ENCODE results near the gene REG3G. TPM values are rescaled to one million over a fixed set of nuclear protein-coding genes. Genes with fewer than 3 reads are reported as not detected.

The REG3G gene
- total RNA-seq, 4 donors from 2014 or later, result not detected

GRCh38 chr2:79009388-79009787 lies 16.1 kb upstream of the REG3G start:
- TF ChIP-seq, protein P1, sequence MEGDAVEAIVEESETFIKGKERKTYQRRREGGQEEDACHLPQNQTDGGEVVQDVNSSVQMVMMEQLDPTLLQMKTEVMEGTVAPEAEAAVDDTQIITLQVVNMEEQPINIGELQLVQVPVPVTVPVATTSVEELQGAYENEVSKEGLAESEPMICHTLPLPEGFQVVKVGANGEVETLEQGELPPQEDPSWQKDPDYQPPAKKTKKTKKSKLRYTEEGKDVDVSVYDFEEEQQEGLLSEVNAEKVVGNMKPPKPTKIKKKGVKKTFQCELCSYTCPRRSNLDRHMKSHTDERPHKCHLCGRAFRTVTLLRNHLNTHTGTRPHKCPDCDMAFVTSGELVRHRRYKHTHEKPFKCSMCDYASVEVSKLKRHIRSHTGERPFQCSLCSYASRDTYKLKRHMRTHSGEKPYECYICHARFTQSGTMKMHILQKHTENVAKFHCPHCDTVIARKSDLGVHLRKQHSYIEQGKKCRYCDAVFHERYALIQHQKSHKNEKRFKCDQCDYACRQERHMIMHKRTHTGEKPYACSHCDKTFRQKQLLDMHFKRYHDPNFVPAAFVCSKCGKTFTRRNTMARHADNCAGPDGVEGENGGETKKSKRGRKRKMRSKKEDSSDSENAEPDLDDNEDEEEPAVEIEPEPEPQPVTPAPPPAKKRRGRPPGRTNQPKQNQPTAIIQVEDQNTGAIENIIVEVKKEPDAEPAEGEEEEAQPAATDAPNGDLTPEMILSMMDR (IDR thresholded peaks at IDR 0.05), result no peak
- no peak for TF ChIP-seq POLR2A (IDR thresholded peaks at IDR 0.05)
- Histone ChIP-seq H3K27ac (no peak overlapping the region), H3K9me3 (no peaks in the 10 kb centered on the region), H3K4me3 (no peak overlapping the region), H3K4me1 (no peaks in the 10 kb centered on the region), H3K27me3 (no peaks in the 10 kb centered on the region), H3K36me3 (no peaks in the 10 kb centered on the region)
- intact Hi-C loops (cut with DNase I), result no loop called here
- DNase-seq, result no peak
- 75 to 80% methylated on average over 2 of the region's 2 CpGs for WGBS, 2 donors

GRCh38 chr2:79011496-79011895 lies 14.0 kb upstream of the REG3G start:
- no peak for DNase-seq
- no peaks in the 10 kb centered on the region for H3K27me3 ChIP-seq
- no peaks in the 10 kb centered on the region for H3K4me1 ChIP-seq
- 40 to 73% methylated on average over 4 of the region's 4 CpGs for WGBS, 2 donors
- no peak overlapping the region for H3K27ac ChIP-seq
- H3K4me3 ChIP-seq, result no peak overlapping the region
- intact Hi-C loops (cut with DNase I), result no loop called here
- TF ChIP-seq POLR2A (IDR thresholded peaks at IDR 0.05), result no peak
- TF ChIP-seq, protein P1 (IDR thresholded peaks at IDR 0.05), result no peak
- no peaks in the 10 kb centered on the region for H3K9me3 ChIP-seq
- no peaks in the 10 kb centered on the region for H3K36me3 ChIP-seq

GRCh38 chr2:79013629-79014028 lies 11.9 kb upstream of the REG3G start:
- no peak for TF ChIP-seq POLR2A (IDR thresholded peaks at IDR 0.05)
- TF ChIP-seq, protein P1 (IDR thresholded peaks at IDR 0.05), result no peak
- no peaks in the 10 kb centered on the region for H3K36me3 ChIP-seq
- intact Hi-C loops (cut with DNase I), result no loop called here
- no peaks in the 10 kb centered on the region for H3K27me3 ChIP-seq
- 53 to 57% methylated on average over 6 of the region's 6 CpGs for WGBS, 2 donors
- H3K27ac ChIP-seq, result no peak overlapping the region
- no peak for DNase-seq
- no peaks in the 10 kb centered on the region for H3K4me1 ChIP-seq
- H3K4me3 ChIP-seq, result no peak overlapping the region
- no peaks in the 10 kb centered on the region for H3K9me3 ChIP-seq

GRCh38 chr2:79016342-79016741 lies 9.2 kb upstream of the REG3G start:
- no peak overlapping the region for H3K4me3 ChIP-seq
- TF ChIP-seq, protein P1 (IDR thresholded peaks at IDR 0.05), result no peak
- WGBS, 2 donors, result 47 to 58% methylated on average over 4 of the region's 4 CpGs
- H3K36me3 ChIP-seq, result no peaks in the 10 kb centered on the region
- no peaks in the 10 kb centered on the region for H3K27me3 ChIP-seq
- DNase-seq, result no peak
- no peak overlapping the region for H3K27ac ChIP-seq
- intact Hi-C loops (cut with DNase I), result no loop called here
- no peaks in the 10 kb centered on the region for H3K9me3 ChIP-seq
- no peaks in the 10 kb centered on the region for H3K4me1 ChIP-seq

DNA sequence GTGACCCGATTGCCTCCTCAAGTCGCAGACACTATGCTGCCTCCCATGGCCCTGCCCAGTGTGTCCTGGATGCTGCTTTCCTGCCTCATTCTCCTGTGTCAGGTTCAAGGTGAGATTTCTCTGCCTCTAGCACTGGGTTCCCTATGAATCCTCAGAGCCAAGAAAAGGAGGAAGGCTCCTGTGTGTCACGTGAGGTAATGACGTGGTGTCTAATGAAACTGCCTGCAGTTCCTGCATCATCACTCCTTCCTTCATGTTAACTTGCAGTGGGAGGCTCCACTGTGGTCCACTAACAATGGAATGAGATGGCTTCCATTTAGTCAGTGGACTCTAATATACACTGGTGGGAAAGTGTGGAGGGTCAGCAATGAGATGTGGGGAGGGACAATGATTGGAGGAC lies 559 bp downstream of the REG3G start:
- WGBS, 2 donors, result 62 to 68% methylated on average over 4 of the region's 4 CpGs
- TF ChIP-seq POLR2A (IDR thresholded peaks at IDR 0.05), result no peak
- TF ChIP-seq, protein P1 (IDR thresholded peaks at IDR 0.05), result no peak
- Histone ChIP-seq H3K4me3 (no peak overlapping the region), H3K36me3 (no peaks in the 10 kb centered on the region), H3K4me1 (no peaks in the 10 kb centered on the region), H3K27ac (no peak overlapping the region), H3K9me3 (no peaks in the 10 kb centered on the region), H3K27me3 (no peaks in the 10 kb centered on the region)
- DNase-seq, result no peak
- intact Hi-C loops (cut with DNase I), result no loop called here
